Measurements from ENCODE around the gene EAF1. TPM values are rescaled to one million over a fixed set of nuclear protein-coding genes. Genes with fewer than 3 reads are reported as not detected.
"Not testable (repeated sequence)": the region's sequence is repeated elsewhere in the genome, so short reads cannot be mapped to it uniquely, and the experiment has no call there.

EAF1 gene
- polyA plus RNA-seq, 3 donors: 4.3 to 11.2 (median 7.5) TPM

DNA sequence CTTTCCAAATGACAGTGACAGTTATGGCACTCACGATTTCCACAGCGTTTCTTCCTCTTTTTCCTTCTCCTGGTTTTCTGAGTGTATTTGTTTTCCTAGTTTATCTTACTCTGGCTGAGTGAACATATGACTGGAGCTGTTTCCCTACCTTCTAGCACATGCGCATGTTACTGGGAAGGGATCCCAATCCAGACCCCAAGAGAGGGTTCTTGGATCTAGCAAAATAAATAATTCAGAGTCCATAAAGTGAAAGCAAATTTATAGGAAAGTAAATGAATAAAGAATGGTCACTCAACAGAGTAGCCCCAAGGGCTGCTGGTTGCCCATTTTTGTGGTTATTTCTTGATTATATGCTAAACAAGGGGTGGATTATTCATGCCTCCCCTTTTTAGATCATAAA is 23.9 kb upstream of the EAF1 start:
- WGBS, 3 donors: 41 to 67% (median 48%) methylated on average over 3 of the region's 3 CpGs
- no peak overlapping the region for H3K27ac ChIP-seq (ENCODE audit: low read depth, low read length)

DNA sequence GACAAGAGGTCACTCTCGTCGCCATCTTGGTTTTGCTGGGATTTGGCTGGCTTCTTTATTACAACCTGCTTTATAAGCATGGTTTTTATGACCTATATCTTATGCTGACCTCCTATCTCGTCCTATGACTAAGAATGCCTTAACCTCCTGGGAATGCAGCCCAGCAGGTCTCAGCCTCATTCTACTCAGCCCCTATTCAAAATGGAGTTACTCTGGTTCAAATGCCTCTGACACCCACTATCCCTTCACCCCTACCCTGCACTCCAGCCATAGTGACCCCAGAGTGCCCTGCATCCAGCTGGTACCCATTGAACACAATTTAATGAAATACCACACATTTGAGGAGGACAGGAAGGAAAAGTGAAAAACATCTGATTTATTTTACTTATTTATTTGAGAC is 23.4 kb upstream of the EAF1 start:
- WGBS, 3 donors: 75 to 95% (median 94%) methylated on average over 3 of the region's 3 CpGs
- H3K27ac ChIP-seq (ENCODE audit: low read depth, low read length): no peak overlapping the region

DNA sequence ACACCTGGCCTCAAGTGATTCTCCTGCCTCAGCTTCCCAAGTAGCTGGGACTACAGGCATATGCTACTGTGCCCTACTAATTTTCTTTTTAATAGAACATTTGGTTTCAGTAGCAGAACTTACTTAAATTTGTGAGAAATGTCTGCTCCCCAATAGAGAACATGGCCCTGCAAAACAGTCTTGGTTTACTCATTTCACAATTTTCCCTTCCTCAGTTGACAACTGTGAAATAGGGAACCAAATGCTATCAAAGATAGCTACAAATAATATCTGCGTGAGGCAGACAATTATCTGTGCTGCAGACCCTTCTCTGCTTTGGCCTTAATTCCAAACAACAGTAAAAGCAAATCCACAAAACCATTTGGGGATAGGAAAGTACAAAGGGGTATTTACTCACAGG is 22.6 kb upstream of the EAF1 start:
- no peak overlapping the region for H3K27ac ChIP-seq (ENCODE audit: low read depth, low read length)
- 51 to 100% (median 64%) methylated on average over 1 of the region's 1 CpG for WGBS, 3 donors

DNA sequence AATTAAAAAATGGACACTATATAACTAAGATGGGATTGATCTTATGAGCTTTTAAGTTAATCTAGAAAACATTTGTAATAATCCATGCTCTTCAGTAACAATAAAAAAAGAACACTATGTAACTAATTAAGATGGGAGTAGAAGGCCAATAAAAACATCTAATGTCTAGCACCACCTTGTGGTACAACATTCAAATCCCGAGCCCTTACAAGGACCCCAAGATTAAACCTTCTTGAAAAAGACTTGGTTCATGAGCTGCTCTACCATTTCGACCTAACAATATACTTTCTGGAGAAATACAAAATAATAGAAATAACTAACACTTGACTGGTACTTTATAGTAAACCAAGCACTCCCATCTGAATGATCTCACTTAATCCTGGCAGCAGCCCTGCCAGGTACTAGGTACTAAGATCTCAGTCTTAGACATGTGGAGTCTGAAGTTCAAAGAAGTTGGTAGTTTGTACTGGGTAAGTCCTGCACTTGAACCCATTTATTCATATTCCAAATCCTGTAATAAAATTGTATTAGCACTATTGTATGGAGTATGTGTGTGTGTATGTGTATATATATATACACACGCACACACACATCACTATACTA is 21.8 kb upstream of the EAF1 start:
- H3K27ac ChIP-seq (ENCODE audit: low read depth, low read length): no peak overlapping the region
- 37 to 42% (median 40%) methylated on average over 3 of the region's 3 CpGs for WGBS, 3 donors

DNA sequence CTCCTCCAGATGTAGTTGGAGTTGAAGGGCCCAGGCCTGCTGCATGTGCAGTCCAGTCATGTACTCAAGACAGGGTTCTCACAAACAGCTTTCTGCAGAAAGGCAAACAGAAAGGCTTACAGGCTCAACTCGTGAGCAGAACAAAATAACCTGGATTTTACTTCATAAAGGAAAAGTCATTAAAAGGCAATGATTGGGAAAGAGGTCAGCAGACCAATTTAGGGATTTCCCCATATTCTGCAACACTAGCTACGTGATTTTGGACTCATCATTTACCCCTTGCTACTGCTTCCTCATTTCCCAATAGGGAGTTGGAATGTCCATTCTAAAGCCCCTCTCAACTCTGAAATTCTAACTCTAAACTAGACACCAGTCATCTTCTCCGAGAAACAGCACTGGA is 18.2 kb upstream of the EAF1 start:
- 56 to 80% (median 58%) methylated on average over 3 of the region's 3 CpGs for WGBS, 3 donors
- H3K27ac ChIP-seq (ENCODE audit: low read depth, low read length): no peak overlapping the region

DNA sequence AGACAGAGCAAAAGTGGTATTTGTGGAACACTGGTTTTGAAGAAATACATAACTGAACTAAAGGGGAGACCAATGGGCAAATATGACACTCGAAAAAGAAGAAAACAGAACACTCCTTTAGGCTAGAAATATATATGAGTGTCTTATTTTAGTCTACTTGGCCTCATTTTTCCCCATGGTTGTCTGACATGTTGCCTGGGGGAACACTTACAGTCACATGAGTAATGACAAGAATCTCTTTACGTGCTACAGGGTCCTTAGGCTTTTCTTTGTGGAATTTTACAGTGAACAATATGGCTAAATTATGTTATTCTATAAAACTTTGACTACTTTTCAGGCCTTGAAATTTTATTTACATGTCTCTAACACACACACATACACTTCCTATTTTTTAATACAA is 17.6 kb upstream of the EAF1 start:
- H3K27ac ChIP-seq (ENCODE audit: low read depth, low read length): no peak overlapping the region
- WGBS, 3 donors: 98% methylated on average over 2 of the region's 2 CpGs

DNA sequence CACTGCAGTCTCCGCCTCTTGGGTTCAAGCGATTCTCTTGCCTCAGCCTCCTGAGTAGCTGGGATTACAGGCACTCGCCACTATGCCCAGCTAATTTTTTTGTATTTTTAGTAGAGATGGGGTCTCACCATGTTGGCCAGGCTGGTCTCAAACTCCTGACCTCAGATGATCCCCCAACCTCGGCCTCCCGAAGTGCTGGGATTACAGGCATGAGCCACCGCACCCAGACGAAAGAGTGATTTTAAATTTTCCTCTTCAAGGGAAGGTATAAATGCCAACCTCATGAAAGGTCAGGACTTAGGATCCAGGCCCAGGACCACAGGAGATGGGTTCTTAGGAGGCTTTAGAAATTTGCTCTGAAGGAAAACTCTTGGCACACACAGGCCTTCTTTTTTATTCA is 16.4 kb upstream of the EAF1 start:
- not testable (repeated sequence) for H3K27ac ChIP-seq (ENCODE audit: low read depth, low read length)
- WGBS, 3 donors: 92 to 95% (median 94%) methylated on average over 7 of the region's 7 CpGs

DNA sequence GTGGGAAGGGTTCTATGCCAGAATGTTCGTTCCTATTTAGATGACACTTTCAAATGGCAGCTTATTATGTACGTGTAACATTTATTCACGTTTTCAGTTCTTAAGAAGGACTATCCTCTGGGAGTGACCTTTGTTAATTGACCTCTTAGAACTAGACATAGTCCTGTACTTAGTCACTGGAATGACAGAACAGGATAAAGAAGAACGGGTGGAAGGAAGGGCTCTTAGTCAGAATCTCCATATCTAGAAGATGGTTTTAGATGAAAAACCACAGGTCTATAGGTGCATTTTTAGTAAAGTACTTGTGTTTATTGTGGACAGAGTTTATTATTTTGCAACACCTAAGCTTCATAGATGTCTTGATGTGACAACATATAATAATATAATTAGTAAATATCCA is 6.5 kb upstream of the EAF1 start:
- H3K27ac ChIP-seq (ENCODE audit: low read depth, low read length): no peak overlapping the region
- 82 to 91% (median 83%) methylated on average over 4 of the region's 4 CpGs for WGBS, 3 donors

DNA sequence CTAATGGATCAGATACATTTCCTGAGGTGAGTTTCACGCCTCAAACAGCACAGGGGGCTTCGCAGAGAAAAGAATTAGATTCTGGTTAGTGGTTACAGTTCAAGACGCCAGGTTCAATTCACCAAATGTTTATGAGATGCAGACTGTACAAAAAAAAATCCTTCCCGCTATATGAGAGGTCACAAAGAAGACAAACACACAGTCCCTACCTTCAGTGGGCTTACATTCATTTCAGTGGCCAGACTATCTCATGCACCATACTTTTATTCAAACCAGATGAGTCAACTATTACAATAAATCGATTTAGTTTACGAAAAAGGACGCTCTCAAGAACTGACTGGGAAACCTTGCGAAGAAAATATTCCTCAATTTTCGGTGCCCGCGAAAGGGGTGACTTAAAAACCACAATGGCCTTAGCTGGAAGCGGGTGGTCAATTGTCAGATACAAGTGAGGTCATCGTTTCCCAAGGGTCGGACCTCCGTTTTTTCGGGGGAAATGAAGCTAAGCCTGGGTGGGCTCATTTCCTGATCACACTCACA is 749 bp upstream of the EAF1 start:
- H3K27ac ChIP-seq (ENCODE audit: low read depth, low read length): no peak overlapping the region
- WGBS, 3 donors: 40 to 48% (median 47%) methylated on average over 16 of the region's 16 CpGs

DNA sequence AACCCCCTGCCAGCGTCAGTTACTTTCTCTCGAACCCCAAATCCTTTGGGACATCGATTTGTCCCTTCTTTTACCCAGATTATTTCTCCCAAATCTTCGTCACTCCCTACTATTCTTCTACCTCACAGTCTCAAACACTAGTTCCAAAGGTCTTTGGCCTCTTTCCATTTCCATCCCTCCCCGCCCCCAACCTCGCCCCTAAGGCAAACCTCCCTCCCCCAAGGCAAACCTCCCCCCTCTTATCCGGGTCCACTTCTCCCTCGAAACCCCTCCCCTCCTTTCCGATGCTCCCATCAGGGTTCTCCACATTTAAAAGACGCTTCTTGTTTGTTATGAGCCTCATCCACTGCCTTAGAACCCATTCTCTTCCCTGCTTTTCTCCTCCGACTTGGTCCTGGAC is 583 bp downstream of the EAF1 start:
- WGBS, 3 donors: 0 to 1% (median 1%) methylated on average over 11 of the region's 11 CpGs

DNA sequence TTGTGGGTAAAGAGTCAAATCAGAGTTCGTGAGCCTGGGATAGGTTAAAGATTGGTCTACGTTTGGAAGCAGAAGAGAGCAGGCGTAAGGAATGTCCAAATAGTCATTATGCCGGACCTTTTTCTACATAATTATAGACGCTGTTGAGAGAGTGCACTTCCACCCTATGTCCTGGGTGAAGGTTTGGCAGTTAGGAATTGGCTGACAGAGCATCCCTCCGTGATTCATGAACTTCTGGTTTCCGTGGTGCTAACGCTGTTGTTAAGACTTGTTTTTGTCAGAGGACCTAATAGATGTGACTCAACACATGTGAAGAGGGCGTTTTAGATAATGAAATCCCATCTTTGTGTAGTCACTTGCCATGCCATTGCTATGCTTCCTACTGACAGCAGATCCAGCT is 1.1 kb downstream of the EAF1 start:
- WGBS, 3 donors: 9 to 17% (median 16%) methylated on average over 9 of the region's 9 CpGs
- no peak overlapping the region for H3K27ac ChIP-seq (ENCODE audit: low read depth, low read length)

More for the DNA sequence above, 583 bp downstream of the EAF1 start:
- H3K27ac ChIP-seq (ENCODE audit: low read depth, low read length): no peak overlapping the region

DNA sequence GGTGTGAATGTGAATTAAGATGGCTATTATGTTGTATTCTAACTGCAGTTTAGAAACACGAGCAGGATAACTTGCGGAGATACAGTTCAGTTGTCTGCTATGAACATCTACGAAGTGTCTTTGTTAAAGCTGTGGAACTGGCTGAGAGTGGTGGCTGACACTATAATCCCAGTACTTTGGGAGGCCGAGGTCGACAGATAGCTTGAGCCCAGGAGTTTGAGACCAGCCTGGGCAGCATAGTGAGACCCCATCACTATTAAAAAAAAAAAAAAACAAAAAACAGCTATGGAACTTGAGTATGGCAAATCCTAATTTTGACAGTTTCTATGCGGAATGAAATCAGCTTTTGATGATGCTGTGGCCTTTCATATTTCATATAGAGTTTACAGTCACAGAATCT is 1.7 kb downstream of the EAF1 start:
- WGBS, 3 donors: 89 to 94% (median 91%) methylated on average over 6 of the region's 6 CpGs
- no peak overlapping the region for H3K27ac ChIP-seq (ENCODE audit: low read depth, low read length)

DNA sequence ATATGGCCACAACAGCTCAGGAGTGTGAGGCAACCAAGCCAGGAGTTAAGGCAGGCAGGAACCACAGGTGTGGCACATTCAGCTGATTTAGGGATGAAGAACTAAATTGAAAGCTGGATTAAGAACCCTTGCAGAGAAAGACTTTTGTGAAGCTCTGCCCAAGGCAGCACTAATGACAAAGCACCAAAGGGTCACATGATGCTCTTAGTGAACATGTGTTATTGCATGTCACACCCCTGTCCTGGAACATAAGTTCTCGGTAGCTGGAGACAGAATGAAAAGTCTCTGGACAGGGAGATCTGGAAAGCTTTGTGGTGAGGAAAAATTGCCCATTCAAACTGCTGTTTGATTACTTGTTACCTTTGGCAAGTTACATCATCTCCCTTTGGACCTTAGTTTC is 3.2 kb downstream of the EAF1 start:
- no peak overlapping the region for H3K27ac ChIP-seq (ENCODE audit: low read depth, low read length)
- WGBS, 3 donors: 68 to 96% (median 82%) methylated on average over 1 of the region's 1 CpG

DNA sequence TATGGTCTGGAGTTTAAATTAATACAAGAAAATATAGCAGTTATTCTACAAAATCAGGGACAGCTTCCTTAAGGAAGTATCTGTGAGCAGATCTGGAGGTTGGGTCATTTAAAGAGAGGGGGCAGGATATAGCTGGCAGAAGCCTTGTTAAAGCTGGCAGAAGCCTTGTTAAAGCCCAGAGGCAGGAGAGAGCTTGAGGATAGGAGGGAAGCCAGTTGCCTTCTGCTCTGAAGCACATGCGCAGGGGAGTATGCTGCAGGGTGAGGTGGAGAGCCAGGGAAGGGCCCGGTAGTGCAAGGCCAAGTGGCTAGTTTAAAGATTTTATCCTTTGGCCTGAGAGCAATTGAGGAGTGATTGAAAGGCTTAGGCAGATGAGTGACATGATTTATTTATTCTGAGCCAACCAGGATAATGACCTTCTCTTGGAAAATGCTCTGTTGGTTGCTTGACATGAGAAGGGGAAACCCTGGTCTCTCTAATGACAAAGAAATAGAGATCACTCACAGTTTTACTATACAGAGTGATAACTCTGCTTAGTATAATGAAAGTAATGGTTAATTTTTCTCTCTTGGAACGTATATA is 3.9 kb downstream of the EAF1 start:
- H3K27ac ChIP-seq (ENCODE audit: low read depth, low read length): no peak overlapping the region
- 80 to 93% (median 88%) methylated on average over 3 of the region's 3 CpGs for WGBS, 3 donors

DNA sequence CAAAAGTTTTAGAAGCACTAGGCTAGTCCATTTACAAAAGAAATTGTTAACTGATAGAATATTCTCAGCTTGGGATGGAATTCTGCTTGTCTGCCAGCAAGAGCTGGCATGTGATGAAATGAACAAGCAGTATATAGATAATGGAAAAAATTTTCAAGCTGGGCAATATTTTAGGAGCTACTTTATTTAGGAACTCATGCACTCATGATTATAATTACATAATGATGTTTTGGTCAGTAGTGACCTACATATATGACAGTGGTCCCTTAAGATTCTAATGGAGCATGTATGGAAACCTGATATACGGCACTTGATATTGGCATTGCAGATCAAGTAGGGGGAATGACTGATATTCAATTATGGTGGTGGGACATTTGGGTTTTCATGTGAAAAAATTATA is 6.1 kb downstream of the EAF1 start:
- WGBS, 3 donors: 97 to 100% (median 97%) methylated on average over 1 of the region's 1 CpG

DNA sequence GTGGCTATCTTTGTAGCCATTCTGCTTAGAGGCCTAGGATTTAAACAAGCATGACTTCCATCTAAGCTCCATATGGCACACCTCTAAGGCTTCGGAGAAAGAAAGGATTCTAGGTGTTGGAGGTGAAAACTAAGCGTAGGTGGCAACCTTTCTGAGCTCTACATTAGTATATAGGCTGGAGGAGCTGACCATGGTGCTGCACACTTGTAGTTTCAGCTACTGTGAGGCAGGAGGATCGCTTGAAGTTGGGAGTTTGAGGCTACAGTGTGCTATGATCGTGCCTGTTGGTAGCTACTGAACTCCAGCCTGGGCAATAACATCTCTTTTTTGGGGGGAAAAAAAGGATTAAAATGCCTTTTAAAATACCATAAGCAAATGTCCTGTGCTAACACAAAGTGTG is 7.4 kb downstream of the EAF1 start:
- WGBS, 3 donors: 91 to 97% (median 96%) methylated on average over 4 of the region's 4 CpGs
- no peak overlapping the region for H3K27ac ChIP-seq (ENCODE audit: low read depth, low read length)

More for the DNA sequence above, 6.1 kb downstream of the EAF1 start:
- H3K27ac ChIP-seq (ENCODE audit: low read depth, low read length): no peak overlapping the region

DNA sequence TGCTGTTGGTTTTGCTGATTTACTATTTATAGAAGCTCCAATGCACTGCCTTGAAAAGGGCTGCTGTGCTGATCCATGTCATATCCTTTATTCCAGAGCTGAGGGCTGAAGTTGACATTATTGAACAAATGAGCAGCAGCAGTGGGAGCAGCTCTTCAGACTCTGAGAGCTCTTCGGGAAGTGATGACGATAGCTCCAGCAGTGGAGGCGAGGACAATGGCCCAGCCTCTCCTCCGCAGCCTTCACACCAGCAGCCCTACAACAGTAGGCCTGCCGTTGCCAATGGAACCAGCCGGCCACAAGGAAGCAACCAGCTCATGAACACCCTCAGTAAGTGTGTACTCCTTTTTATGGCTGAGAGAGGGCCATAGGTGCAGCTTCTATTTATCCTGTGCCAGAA is 8.8 kb downstream of the EAF1 start:
- 94 to 97% (median 95%) methylated on average over 6 of the region's 6 CpGs for WGBS, 3 donors
- H3K27ac ChIP-seq (ENCODE audit: low read depth, low read length): no peak overlapping the region

DNA sequence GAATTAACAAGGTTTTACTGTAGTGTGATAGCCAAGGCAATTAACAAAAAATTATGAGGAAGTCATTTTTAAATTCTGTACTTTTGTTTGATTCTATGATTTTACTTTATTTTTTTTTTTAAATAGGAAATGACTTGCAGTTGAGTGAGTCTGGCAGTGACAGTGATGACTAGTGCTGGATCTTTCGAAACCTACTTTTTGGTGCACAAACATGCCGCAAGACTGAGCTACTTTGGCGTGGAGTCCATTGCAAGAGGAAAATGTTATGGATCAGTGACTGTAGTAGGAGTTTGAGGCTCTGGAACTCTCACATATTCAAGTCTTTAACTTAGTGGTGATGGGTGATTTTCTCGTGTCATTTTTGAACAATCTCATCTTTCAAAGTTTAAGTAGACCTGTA is 11.6 kb downstream of the EAF1 start:
- H3K27ac ChIP-seq (ENCODE audit: low read depth, low read length): no peak overlapping the region
- WGBS, 3 donors: 76 to 91% (median 77%) methylated on average over 4 of the region's 4 CpGs

DNA sequence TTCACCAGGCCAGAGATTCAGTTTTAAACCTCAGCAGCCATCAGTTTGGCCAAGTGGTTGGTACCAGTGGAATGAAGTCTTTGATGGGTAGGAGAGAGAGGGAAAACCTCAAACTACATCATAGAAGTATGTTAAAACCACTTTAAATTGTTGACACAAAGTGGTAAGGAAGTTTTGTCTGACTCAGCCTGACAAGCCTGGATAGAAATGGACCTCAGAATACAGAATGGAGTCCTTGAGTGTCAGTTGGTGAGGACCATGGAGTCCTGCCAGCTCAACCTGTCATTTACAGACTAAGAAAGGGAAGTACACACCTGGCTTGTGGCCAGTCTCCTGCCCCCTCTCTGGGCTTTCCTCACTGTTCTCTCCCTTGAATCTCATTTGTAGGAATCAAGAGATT is 12.1 kb downstream of the EAF1 start:
- H3K27ac ChIP-seq (ENCODE audit: low read depth, low read length): no peak overlapping the region

DNA sequence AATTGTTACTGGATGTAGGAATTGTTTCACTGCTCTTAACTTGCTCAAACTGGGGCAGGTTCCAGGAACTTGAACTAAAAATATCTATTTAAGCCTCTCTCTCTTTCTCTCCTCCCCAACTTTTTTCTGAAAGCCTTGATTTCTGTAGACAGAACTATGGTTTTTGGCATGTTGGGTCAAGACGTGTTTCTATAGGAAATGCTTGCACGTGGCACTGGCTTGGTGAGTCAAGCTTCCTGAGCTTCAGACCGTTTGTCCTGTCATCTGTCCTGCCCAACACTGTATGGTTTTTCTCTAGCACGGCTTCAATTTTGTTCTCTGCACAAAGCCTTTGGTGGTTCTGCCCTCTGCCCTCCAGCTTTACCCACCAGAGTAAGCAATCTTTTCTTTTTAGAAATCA is 13.5 kb downstream of the EAF1 start:
- H3K27ac ChIP-seq (ENCODE audit: low read depth, low read length): no peak overlapping the region
- 42 to 79% (median 44%) methylated on average over 4 of the region's 4 CpGs for WGBS, 3 donors
